SK-N-MC (cell line): ENCODE results near the gene RAB19.

Source experiments
- EZH2 ChIP-seq: fragments of 200-600 bp; sonication (generic); IDR thresholded peaks from one replicate; pipeline ENCODE4 v1.6.1; 2017; ENCODE audit warnings: antibody characterized with exemption
- FOXP2 ChIP-seq: optimal IDR thresholded peaks from 2 replicates; pipeline ENCODE3; 2011; ENCODE audit warnings: mild to moderate bottlenecking, moderate library complexity; ENCODE audit not compliant: insufficient read depth; ENCODE audit errors: extremely low read length, control extremely low read depth
- POLR2AphosphoS5 ChIP-seq: IDR thresholded peaks from 2 replicates; pipeline ENCODE4 v1.6.1; 2012; ENCODE audit warnings: mild to moderate bottlenecking, low read depth, low read length, borderline replicate concordance

- no peak for TF ChIP-seq POLR2AphosphoS5
- no peak for TF ChIP-seq EZH2
- TF ChIP-seq FOXP2 = no peak
These were observed 29.5 kb downstream of the RAB19 start for GRCh38 chr7:140433396-140433795.
